ENCODE measurements around the gene PCDHA11.
"Not testable (repeated sequence)": the region's sequence is repeated elsewhere in the genome, so short reads cannot be mapped to it uniquely, and the experiment has no call there.

Gene PCDHA11

DNA sequence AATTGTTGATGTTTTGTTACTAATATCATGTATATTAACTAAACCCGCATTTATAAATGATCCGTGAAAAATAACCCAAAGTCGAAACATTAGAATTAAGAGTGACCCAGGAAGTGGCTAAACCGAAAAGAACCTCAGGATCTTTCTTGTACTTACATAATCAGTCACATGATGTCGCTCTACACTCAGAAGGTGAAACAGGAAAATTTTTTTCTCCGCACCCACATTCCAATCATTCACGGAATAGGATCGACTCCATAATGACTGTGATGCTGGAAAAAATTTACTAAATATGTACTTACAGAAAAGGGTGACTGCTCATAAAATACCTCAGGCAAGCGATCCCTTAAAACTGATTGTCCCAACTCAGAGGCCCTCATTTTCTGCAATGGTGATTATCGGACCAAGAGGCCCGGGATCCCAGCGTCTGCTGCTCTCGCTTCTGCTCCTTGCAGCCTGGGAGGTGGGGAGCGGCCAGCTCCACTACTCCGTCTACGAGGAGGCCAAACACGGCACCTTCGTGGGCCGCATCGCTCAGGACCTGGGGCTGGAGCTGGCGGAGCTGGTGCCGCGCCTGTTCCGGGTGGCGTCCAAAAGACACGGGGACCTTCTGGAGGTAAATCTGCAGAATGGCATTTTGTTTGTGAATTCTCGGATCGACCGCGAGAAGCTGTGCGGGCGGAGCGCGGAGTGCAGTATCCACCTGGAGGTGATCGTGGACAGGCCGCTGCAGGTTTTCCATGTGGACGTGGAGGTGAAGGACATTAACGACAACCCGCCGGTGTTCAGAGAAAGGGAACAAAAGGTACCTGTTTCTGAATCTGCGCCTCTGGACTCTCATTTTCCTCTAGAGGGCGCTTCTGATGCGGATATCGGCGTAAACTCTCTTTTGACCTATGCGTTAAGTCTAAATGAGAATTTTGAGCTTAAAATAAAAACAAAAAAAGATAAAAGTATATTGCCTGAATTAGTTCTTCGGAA is 6.6 kb downstream of the PCDHA11 start, which contains the start of gene PCDHA12:
TSS of gene PCDHA12 (plus strand) at position 224 of the 981 bp plus-strand sequence. CDS start at position 389, 165 bp downstream.
- H3K4me1 Mint-ChIP-seq = no peaks in the 10 kb centered on the region
- peaks cover 2 to 4% of the 10 kb centered on the region in 2 donors for H3K9me3 Mint-ChIP-seq
- peaks cover 0 to 3% of the 10 kb centered on the region in 2 donors for H3K36me3 Mint-ChIP-seq
- no peak for ATAC-seq (replicated peaks)
- no peak for DNase-seq
- no peak within 1 kb of the TSS for H3K27ac Mint-ChIP-seq
- H3K4me3 Mint-ChIP-seq = no peak within 1 kb of the TSS
- H3K27me3 Mint-ChIP-seq = peaks cover 7 to 35% of the 10 kb centered on the region in 2 donors

DNA sequence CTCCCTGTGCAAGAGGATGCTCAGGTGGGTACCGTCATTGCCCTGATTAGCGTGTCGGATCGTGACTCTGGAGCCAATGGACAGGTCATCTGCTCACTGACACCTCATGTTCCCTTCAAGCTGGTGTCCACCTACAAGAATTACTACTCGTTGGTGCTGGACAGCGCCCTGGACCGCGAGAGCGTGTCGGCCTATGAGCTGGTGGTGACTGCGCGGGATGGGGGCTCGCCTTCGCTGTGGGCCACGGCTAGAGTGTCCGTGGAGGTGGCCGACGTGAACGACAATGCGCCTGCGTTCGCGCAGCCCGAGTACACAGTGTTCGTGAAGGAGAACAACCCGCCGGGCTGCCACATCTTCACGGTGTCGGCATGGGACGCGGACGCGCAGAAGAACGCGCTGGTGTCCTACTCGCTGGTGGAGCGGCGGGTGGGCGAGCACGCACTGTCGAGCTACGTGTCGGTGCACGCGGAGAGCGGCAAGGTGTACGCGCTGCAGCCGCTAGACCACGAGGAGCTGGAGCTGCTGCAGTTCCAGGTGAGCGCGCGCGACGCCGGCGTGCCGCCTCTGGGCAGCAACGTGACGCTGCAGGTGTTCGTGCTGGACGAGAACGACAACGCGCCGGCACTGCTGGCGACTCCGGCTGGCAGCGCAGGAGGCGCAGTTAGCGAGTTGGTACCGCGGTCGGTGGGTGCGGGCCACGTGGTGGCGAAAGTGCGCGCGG is 7.9 kb downstream of the PCDHA11 start:
- not testable (repeated sequence) for H3K27ac Mint-ChIP-seq; H3K4me3 Mint-ChIP-seq; ATAC-seq (replicated peaks); DNase-seq; H3K36me3 Mint-ChIP-seq; H3K4me1 Mint-ChIP-seq
- Mint-ChIP-seq H3K9me3 (peaks cover 9 to 10% of the 10 kb centered on the region in 2 donors), H3K27me3 (peaks cover 15 to 46% of the 10 kb centered on the region in 2 donors)

DNA sequence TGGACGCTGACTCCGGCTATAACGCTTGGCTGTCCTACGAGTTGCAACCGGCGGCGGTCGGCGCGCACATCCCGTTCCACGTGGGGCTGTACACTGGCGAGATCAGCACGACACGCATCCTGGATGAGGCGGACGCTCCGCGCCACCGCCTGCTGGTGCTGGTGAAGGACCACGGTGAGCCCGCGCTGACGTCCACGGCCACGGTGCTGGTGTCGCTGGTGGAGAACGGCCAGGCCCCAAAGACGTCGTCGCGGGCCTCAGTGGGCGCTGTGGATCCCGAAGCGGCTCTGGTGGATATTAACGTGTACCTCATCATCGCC is 8.5 kb downstream of the PCDHA11 start:
- H3K36me3 Mint-ChIP-seq = peaks cover 0 to 7% of the 10 kb centered on the region in 2 donors
- H3K4me3 Mint-ChIP-seq = no peak overlapping the region
- no peaks in the 10 kb centered on the region for H3K4me1 Mint-ChIP-seq
- peaks cover 9 to 12% of the 10 kb centered on the region in 2 donors for H3K9me3 Mint-ChIP-seq
- ATAC-seq (replicated peaks) = no peak
- peaks cover 19 to 48% of the 10 kb centered on the region in 2 donors for H3K27me3 Mint-ChIP-seq
- no peak for DNase-seq
- H3K27ac Mint-ChIP-seq = no peak overlapping the region

DNA sequence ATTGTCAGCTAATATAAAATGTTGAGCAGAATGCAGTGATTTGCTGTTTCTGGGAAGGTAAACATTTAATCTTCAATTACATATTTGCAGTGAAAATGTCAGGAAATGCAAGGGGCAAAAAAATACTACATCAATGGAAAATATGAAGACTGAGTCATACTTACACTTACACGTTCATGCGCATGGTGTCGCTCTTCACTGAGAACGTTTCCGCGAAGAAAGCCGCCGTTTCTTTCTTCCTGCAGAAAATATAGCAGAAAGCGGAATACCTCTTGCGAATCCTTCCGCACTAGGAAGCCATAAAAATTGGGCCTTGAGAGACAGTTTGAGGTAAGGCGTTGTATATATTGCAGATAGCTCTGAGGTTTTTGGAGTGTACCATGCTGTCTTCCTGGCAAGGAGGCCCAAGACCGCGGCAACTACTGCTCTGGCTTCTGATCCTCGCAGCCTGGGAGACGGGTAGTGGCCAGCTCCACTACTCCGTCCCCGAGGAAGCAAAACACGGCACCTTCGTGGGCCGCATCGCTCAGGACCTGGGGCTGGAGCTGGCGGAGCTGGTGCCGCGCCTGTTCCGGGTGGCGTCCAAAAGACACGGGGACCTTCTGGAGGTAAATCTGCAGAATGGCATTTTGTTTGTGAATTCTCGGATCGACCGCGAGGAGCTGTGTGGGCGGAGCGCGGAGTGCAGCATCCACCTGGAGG is 13.3 kb downstream of the PCDHA11 start, which contains the start of gene PCDHA13:
TSS of gene PCDHA13 (plus strand) at position 236 of the 702 bp plus-strand sequence. CDS start at position 381, 145 bp downstream.
- peak within 1 kb of the TSS; percentile 63 for H3K27ac Mint-ChIP-seq
- no peaks in the 10 kb centered on the region for H3K4me1 Mint-ChIP-seq
- H3K4me3 Mint-ChIP-seq = no peak within 1 kb of the TSS
- ATAC-seq (replicated peaks) (no peak), DNase-seq (no peak)
- peaks cover 20 to 27% of the 10 kb centered on the region in 2 donors for H3K27me3 Mint-ChIP-seq
- H3K36me3 Mint-ChIP-seq = peaks cover 2 to 7% of the 10 kb centered on the region in 2 donors
- H3K9me3 Mint-ChIP-seq = peaks cover 9 to 14% of the 10 kb centered on the region in 2 donors

DNA sequence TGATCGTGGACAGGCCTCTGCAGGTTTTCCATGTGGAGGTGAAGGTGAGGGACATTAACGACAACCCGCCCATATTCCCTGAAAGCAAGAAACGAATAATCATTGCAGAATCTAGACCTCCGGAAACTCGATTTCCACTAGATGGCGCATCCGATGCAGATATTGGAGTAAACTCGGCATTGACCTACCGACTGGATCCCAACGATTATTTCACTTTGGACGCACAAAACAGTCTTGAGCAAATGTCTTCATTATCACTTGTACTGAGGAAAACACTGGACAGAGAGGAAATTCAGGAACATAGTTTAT is 13.8 kb downstream of the PCDHA11 start:
- ATAC-seq (replicated peaks) (no peak), DNase-seq (no peak)
- H3K4me1 Mint-ChIP-seq = no peaks in the 10 kb centered on the region
- H3K27me3 Mint-ChIP-seq = peaks cover 20 to 27% of the 10 kb centered on the region in 2 donors
- H3K9me3 Mint-ChIP-seq = peaks cover 12 to 14% of the 10 kb centered on the region in 2 donors
- peaks cover 2 to 9% of the 10 kb centered on the region in 2 donors for H3K36me3 Mint-ChIP-seq
- H3K27ac Mint-ChIP-seq = peak overlapping the region; percentile 63
- H3K4me3 Mint-ChIP-seq = no peak overlapping the region

DNA sequence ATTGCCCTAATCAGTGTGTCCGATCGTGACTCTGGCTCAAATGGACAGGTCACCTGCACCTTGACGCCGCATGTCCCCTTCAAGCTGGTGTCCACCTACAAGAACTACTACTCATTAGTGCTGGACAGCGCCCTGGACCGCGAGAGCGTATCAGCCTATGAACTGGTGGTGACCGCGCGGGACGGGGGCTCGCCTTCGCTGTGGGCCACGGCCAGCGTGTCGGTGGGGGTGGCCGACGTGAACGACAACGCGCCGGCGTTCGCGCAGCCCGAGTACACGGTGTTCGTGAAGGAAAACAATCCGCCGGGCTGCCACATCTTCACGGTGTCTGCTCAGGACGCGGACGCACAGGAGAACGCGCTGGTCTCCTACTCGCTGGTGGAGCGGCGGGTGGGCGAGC is 14.6 kb downstream of the PCDHA11 start:
- DNase-seq (no peak), ATAC-seq (replicated peaks) (no peak)
- no peak overlapping the region for H3K27ac Mint-ChIP-seq
- H3K9me3 Mint-ChIP-seq = peaks cover 13 to 14% of the 10 kb centered on the region in 2 donors
- H3K27me3 Mint-ChIP-seq = peaks cover 20 to 27% of the 10 kb centered on the region in 2 donors
- H3K4me3 Mint-ChIP-seq = no peak overlapping the region
- H3K4me1 Mint-ChIP-seq = no peaks in the 10 kb centered on the region
- peaks cover 2 to 9% of the 10 kb centered on the region in 2 donors for H3K36me3 Mint-ChIP-seq

DNA sequence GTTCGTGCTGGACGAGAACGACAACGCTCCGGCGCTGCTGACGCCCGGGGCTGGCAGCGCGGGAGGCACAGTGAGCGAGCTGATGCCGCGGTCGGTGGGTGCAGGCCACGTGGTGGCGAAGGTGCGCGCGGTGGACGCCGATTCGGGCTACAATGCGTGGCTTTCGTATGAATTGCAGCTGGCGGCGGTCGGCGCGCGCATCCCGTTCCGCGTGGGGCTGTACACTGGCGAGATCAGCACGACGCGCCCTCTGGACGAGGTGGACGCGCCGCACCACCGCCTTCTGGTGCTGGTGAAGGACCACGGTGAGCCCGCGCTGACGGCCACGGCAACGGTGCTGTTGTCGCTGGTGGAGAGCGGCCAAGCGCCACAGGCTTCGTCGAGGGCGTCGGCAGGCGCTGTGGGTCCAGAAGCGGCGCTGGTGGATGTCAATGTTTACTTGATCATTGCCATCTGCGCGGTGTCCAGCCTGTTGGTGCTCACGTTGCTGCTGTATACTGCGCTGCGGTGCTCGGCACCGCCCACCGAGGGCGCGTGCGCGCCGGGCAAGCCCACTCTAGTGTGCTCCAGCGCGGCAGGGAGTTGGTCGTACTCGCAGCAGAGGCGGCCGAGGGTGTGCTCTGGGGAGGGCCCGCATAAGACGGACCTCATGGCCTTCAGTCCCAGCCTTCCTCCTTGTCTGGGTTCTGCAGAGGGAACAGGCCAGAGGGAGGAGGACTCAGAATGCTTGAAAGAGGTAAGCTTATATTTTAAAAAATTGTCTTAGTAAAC is 15.4 kb downstream of the PCDHA11 start:
- DNase-seq (no peak), ATAC-seq (replicated peaks) (no peak)
- Mint-ChIP-seq H3K4me3 (no peak overlapping the region), H3K9me3 (peaks cover 12 to 13% of the 10 kb centered on the region in 2 donors), H3K4me1 (no peaks in the 10 kb centered on the region), H3K27ac (no peak overlapping the region), H3K36me3 (peaks cover 2 to 9% of the 10 kb centered on the region in 2 donors), H3K27me3 (peaks cover 20 to 27% of the 10 kb centered on the region in 2 donors)

DNA sequence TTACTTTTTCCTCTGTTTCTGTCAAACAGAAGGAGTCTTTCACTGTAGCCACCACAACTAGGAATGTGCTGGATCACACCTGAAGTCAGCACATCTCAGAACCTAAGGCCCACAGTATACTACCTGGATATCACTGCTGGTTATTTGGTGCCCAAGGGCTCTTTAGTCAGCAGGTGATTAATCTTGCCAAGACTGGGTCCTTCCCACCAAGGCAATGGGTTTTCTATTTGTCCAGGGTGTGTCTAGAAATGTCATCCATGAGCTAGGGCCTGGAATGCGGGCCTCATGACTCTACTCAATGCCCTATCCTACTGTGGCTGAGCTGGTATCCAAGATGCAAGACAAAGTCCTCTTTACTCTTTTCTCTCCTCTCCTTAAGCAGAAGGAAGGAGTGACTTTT is 47.6 kb downstream of the PCDHA11 start:
- Mint-ChIP-seq H3K27me3 (no peaks in the 10 kb centered on the region), H3K27ac (no peak overlapping the region), H3K36me3 (peaks cover 0 to 1% of the 10 kb centered on the region in 2 donors), H3K9me3 (peaks cover 14 to 15% of the 10 kb centered on the region in 2 donors), H3K4me1 (no peaks in the 10 kb centered on the region), H3K4me3 (no peak overlapping the region)
- DNase-seq = no peak
- no peak for ATAC-seq (replicated peaks)

Measured in stimulated activated naive B cell treated with anti-CD40 and anti-IgM and Interleukin-4, amounts not matched to agents 10 μg/mL and 1 μg/mL and 100 μg/mL, for 72 hours (primary cell).